SK-N-SH treated with all-trans-retinoic acid at 6 μM for 48 hours (cell line): ENCODE results near the gene SYNGR3.

Experiments
- ATAC-seq: fragments of 200-7000 bp; cut with Tn5 transposase; 3 replicates; pipeline ENCODE4 v1.9.1; 2020; ENCODE audit warnings: mild to moderate bottlenecking, moderate library complexity
- ARNTL ChIP-seq: fragments of 450-650 bp; formaldehyde crosslinking; IDR thresholded peaks from 2 replicates; pipeline ENCODE4 v1.5.0; 2020; ENCODE audit warnings: low read depth, mild to moderate bottlenecking, moderate library complexity, borderline replicate concordance
- BACH2 ChIP-seq: fragments of 250-450 bp; sonication (Bioruptor Pico); IDR thresholded peaks from 2 replicates; pipeline ENCODE4 v1.9.0; 2021; ENCODE audit warnings: mild to moderate bottlenecking, borderline replicate concordance
- CREB5 ChIP-seq: fragments of 250-450 bp; sonication (Bioruptor Pico); IDR thresholded peaks from 2 replicates; pipeline ENCODE4 v1.5.1; 2020; ENCODE audit warnings: low read depth, mild to moderate bottlenecking, moderate library complexity
- CSDC2 ChIP-seq: fragments of 250-450 bp; sonication (Bioruptor Pico); IDR thresholded peaks from 2 replicates; pipeline ENCODE4 v1.5.0; 2020; ENCODE audit warnings: mild to moderate bottlenecking, moderate library complexity
- GLIS3 ChIP-seq: fragments of 250-450 bp; sonication (Bioruptor Pico); IDR thresholded peaks from 2 replicates; pipeline ENCODE4 v1.5.0; 2020; ENCODE audit warnings: mild to moderate bottlenecking, moderate library complexity
- ISL1 ChIP-seq: fragments of 250-450 bp; sonication (Bioruptor Pico); IDR thresholded peaks from 2 replicates; pipeline ENCODE4 v2.1.2; 2022; ENCODE audit warnings: mild to moderate bottlenecking, moderate library complexity
- PATZ1 ChIP-seq: fragments of 250-450 bp; sonication (Bioruptor Pico); IDR thresholded peaks from 2 replicates; pipeline ENCODE4 v1.8.0; 2020; ENCODE audit warnings: mild to moderate bottlenecking, moderate library complexity, borderline replicate concordance
- POU6F1 ChIP-seq: fragments of 250-450 bp; sonication (Bioruptor Pico); IDR thresholded peaks from 2 replicates; pipeline ENCODE4 v1.8.0; 2021; ENCODE audit warnings: low read depth, mild to moderate bottlenecking, moderate library complexity, borderline replicate concordance
- SNAI2 ChIP-seq: fragments of 250-450 bp; sonication (Bioruptor Pico); IDR thresholded peaks from 2 replicates; pipeline ENCODE4 v1.5.0; 2020; ENCODE audit warnings: mild to moderate bottlenecking, moderate library complexity
- TCF4 ChIP-seq: fragments of 250-450 bp; sonication (Bioruptor Pico); IDR thresholded peaks from 2 replicates; pipeline ENCODE4 v1.8.0; 2021; ENCODE audit warnings: mild to moderate bottlenecking, moderate library complexity, borderline replicate concordance
- TOX ChIP-seq: fragments of 250-450 bp; sonication (Bioruptor Pico); IDR thresholded peaks from 2 replicates; pipeline ENCODE4 v1.8.0; 2021; ENCODE audit warnings: mild to moderate bottlenecking, moderate library complexity, borderline replicate concordance
- TSHZ2 ChIP-seq: fragments of 250-450 bp; sonication (Bioruptor Pico); IDR thresholded peaks from 2 replicates; pipeline ENCODE4 v1.5.0; 2020; ENCODE audit warnings: mild to moderate bottlenecking, moderate library complexity
- ZC3H10 ChIP-seq: fragments of 250-450 bp; sonication (Bioruptor Pico); IDR thresholded peaks from 2 replicates; pipeline ENCODE4 v1.5.1; 2021; ENCODE audit warnings: mild to moderate bottlenecking, moderate library complexity
- ZFP3 ChIP-seq: fragments of 250-450 bp; sonication (Bioruptor Pico); IDR thresholded peaks from 2 replicates; pipeline ENCODE4 v1.5.0; 2020; ENCODE audit warnings: mild to moderate bottlenecking, moderate library complexity
- ZFP30 ChIP-seq: fragments of 450-650 bp; formaldehyde crosslinking; IDR thresholded peaks from 2 replicates; pipeline ENCODE4 v1.5.0; 2022; ENCODE audit warnings: mild to moderate bottlenecking, moderate library complexity
- ZNF565 ChIP-seq: fragments of 450-650 bp; formaldehyde crosslinking; conservative IDR thresholded peaks from 2 replicates; pipeline ENCODE4 v1.5.0; 2020; ENCODE audit warnings: low read depth, mild to moderate bottlenecking, moderate library complexity
- ZNF70 ChIP-seq: fragments of 450-650 bp; formaldehyde crosslinking; IDR thresholded peaks from 2 replicates; pipeline ENCODE4 v1.5.0; 2020; ENCODE audit warnings: mild to moderate bottlenecking, moderate library complexity

SYNGR3 gene

GRCh38 chr16:1963806-1964505 is 25.8 kb upstream of the SYNGR3 start:
- peak; percentile 4; the same call in 2 of the 3 replicates for ATAC-seq
- TF ChIP-seq ISL1 (CRISPR knock-in tag), result no peak
- peak; percentile 74; the same call in 1 of the 2 replicates for TF ChIP-seq ZNF70
- 0 out of 2 replicates have a peak, but pooled peaks have one; percentile 11 for TF ChIP-seq ZFP3 (CRISPR knock-in tag)

- ATAC-seq, result peak; percentile 75
- no peak for TF ChIP-seq GLIS3 (CRISPR knock-in tag)
- peak; percentile 87; the same call in 1 of the 2 replicates for TF ChIP-seq POU6F1 (CRISPR knock-in tag)
- 0 out of 2 replicates have a peak, but pooled peaks have one; percentile 17 for TF ChIP-seq ZNF565 (CRISPR knock-in tag)
- TF ChIP-seq PATZ1, result no peak; the same call in 1 of the 2 replicates
- TF ChIP-seq CSDC2 (CRISPR knock-in tag), result no peak
- TF ChIP-seq TOX (CRISPR knock-in tag), result no peak
- no peak for TF ChIP-seq TSHZ2 (CRISPR knock-in tag)
- no peak for TF ChIP-seq ARNTL
- TF ChIP-seq ZFP3 (CRISPR knock-in tag), result 0 out of 2 replicates have a peak, but pooled peaks have one; percentile 6
- no peak for TF ChIP-seq SNAI2 (CRISPR knock-in tag)
- no peak for TF ChIP-seq ZFP30
- TF ChIP-seq ZC3H10 (CRISPR knock-in tag), result no peak
- TF ChIP-seq ZNF70, result no peak
- no peak for TF ChIP-seq BACH2 (CRISPR knock-in tag)
- no peak for TF ChIP-seq TCF4
- no peak for TF ChIP-seq CREB5 (CRISPR knock-in tag)
Measured at GRCh38 chr16:1964506-1965395, 25.0 kb upstream of the SYNGR3 start, which contains the start of gene RPS2. RPS2 (minus strand) TSS chr16:1964826; CDS start chr16:1964625, 201 bp downstream.

GRCh38 chr16:1965396-1966001 is 24.3 kb upstream of the SYNGR3 start:
- no peak for ATAC-seq
- no peak for TF ChIP-seq ZNF70

GRCh38 chr16:1966460-1966859 is 23.3 kb upstream of the SYNGR3 start, which contains the start of gene RNF151:
RNF151 (plus strand) TSS chr16:1966856; CDS start chr16:1966882, 26 bp downstream.
- no peak for ATAC-seq
- TF ChIP-seq POU6F1 (CRISPR knock-in tag), result no peak
- TF ChIP-seq GLIS3 (CRISPR knock-in tag), result no peak
- no peak for TF ChIP-seq ARNTL
- TF ChIP-seq TSHZ2 (CRISPR knock-in tag), result no peak
- TF ChIP-seq PATZ1, result no peak
- no peak for TF ChIP-seq ZFP30
- TF ChIP-seq TCF4, result no peak
